Glutamatergic neuron (in vitro differentiated cells): ENCODE results near the gene LHFPL3. TPM values are rescaled to one million over a fixed set of nuclear protein-coding genes. Genes with fewer than 3 reads are reported as not detected.

Experiments
- DNase-seq: peaks from one replicate; pipeline ENCODE4 v3.0.0; 2022
- H3K27ac Mint-ChIP-seq: one replicate; pipeline ENCODE4 v1.8.0; 2020; ENCODE audit warnings: mild to moderate bottlenecking, mixed read lengths, inconsistent platforms; ENCODE audit not compliant: unreplicated experiment
- H3K27me3 Mint-ChIP-seq: one replicate; pipeline ENCODE4 v1.8.0; 2020; ENCODE audit warnings: mild to moderate bottlenecking, moderate library complexity, mixed read lengths, inconsistent platforms; ENCODE audit not compliant: unreplicated experiment
- H3K36me3 Mint-ChIP-seq: one replicate; pipeline ENCODE4 v1.8.0; 2020; ENCODE audit warnings: mild to moderate bottlenecking, mixed read lengths, inconsistent platforms; ENCODE audit not compliant: unreplicated experiment
- H3K4me1 Mint-ChIP-seq: one replicate; pipeline ENCODE4 v1.8.0; 2020; ENCODE audit warnings: mild to moderate bottlenecking, low read depth, mixed read lengths, inconsistent platforms; ENCODE audit not compliant: unreplicated experiment
- H3K4me3 Mint-ChIP-seq: one replicate; pipeline ENCODE4 v1.8.0; 2020; ENCODE audit warnings: mild to moderate bottlenecking, mixed read lengths, inconsistent platforms; ENCODE audit not compliant: unreplicated experiment
- H3K9me3 Mint-ChIP-seq: one replicate; pipeline ENCODE4 v1.8.0; 2020; ENCODE audit warnings: mild to moderate bottlenecking, moderate library complexity, mixed read lengths, inconsistent platforms; ENCODE audit not compliant: unreplicated experiment
- total RNA-seq: library from RNA; stranded (reverse); fragmentation: NEBNext Ultra II Directional; extraction: Animal tissue kit (Norgen Biotek cat#: 25700); gene quantifications from one replicate; pipeline ENCODE4 v1.2.1, GENCODE V29; 2021; ENCODE audit not compliant: unreplicated experiment
- TF ChIP-seq, protein P1 (sequence below): fragments of 200-600 bp; sonication (generic); IDR thresholded peaks from one replicate; pipeline ENCODE4 v1.5.0; 2021; ENCODE audit not compliant: partially characterized antibody, unreplicated experiment

LHFPL3 gene
- total RNA-seq, 1 donor from 2014 or later, result not detected

DNA sequence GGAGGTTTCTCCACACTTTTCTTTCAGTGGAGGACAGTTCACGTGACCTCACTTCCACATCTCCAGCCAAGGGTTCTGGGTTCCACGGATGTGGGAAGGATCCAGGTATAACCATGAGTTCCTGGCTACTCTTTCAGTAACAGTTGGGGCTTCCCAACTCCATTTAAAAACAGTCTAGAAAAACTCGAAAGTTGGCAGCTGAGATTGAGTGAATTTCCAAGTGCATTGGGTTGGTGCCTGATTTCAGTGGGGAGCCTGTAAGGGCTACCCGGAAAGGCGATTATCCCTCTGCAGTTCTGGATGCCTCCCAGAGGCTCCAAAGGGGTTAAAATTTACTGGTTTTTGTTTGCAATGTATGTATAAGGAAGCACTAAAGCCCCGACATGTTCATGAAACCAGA is 24.3 kb downstream of the LHFPL3 start:
- Mint-ChIP-seq H3K4me1 (no peaks in the 10 kb centered on the region), H3K36me3 (no peaks in the 10 kb centered on the region), H3K27me3 (no peaks in the 10 kb centered on the region), H3K9me3 (no peaks in the 10 kb centered on the region), H3K4me3 (no peak overlapping the region), H3K27ac (no peak overlapping the region)
- TF ChIP-seq, protein P1, sequence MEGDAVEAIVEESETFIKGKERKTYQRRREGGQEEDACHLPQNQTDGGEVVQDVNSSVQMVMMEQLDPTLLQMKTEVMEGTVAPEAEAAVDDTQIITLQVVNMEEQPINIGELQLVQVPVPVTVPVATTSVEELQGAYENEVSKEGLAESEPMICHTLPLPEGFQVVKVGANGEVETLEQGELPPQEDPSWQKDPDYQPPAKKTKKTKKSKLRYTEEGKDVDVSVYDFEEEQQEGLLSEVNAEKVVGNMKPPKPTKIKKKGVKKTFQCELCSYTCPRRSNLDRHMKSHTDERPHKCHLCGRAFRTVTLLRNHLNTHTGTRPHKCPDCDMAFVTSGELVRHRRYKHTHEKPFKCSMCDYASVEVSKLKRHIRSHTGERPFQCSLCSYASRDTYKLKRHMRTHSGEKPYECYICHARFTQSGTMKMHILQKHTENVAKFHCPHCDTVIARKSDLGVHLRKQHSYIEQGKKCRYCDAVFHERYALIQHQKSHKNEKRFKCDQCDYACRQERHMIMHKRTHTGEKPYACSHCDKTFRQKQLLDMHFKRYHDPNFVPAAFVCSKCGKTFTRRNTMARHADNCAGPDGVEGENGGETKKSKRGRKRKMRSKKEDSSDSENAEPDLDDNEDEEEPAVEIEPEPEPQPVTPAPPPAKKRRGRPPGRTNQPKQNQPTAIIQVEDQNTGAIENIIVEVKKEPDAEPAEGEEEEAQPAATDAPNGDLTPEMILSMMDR, result no peak
- DNase-seq, result no peak

DNA sequence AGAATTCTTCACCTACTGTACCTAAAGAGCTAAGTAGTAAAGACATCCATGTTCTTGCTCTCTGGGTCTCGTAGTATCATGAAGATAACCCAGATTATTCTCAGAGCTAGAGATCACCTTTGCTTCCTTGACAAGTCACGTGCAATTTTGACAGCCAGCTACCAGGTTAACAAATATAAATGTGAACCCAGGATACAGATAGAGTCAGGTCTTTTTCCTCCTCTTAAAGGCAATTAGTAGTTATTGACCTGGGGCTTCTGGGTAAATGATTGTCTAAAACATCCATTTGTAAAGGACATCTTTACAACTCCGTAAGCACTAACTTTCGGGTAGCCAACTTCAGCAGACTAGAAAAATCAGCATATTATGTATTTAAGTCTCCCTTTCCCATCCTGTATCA is 28.8 kb downstream of the LHFPL3 start:
- Mint-ChIP-seq H3K27ac (no peak overlapping the region), H3K36me3 (no peaks in the 10 kb centered on the region), H3K27me3 (no peaks in the 10 kb centered on the region), H3K9me3 (no peaks in the 10 kb centered on the region), H3K4me3 (no peak overlapping the region), H3K4me1 (no peaks in the 10 kb centered on the region)
- TF ChIP-seq, protein P1, result no peak
- no peak for DNase-seq

DNA sequence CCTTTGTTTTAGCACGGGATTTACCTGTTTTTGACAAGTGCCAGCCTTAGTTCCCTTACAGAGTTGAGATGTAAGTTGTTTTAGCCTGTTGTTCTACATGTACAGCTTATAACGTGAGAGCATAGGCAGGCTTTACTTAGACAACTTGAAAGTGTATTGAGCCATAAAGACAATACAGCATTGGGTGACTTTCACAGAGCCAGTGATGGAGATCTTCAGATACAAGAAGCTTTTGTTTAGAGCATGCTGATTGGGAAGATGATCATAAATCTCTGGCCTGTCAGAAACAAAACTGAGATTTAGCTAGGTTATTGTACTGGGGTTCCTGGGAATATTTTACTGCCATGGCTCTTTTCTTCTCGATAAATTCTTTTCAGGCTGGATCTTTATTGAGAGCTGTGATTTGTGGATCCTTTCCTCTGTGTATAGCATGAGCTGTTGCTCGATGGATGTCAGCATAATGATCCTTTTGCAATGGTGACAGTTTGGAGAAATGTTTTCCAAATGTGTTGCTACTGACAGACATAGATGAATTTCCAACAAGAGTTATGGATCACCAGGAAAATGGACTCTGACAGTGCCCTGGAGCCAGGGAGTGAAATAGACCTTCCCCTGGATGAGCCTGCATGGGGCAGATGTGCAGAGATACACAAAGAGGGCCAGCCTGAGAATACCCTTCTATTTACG is 30.2 kb downstream of the LHFPL3 start:
- H3K9me3 Mint-ChIP-seq, result no peaks in the 10 kb centered on the region
- H3K4me3 Mint-ChIP-seq, result no peak overlapping the region
- no peak for DNase-seq
- TF ChIP-seq, protein P1, result no peak
- H3K36me3 Mint-ChIP-seq, result no peaks in the 10 kb centered on the region
- H3K27me3 Mint-ChIP-seq, result no peaks in the 10 kb centered on the region
- no peak overlapping the region for H3K27ac Mint-ChIP-seq
- H3K4me1 Mint-ChIP-seq, result no peaks in the 10 kb centered on the region

DNA sequence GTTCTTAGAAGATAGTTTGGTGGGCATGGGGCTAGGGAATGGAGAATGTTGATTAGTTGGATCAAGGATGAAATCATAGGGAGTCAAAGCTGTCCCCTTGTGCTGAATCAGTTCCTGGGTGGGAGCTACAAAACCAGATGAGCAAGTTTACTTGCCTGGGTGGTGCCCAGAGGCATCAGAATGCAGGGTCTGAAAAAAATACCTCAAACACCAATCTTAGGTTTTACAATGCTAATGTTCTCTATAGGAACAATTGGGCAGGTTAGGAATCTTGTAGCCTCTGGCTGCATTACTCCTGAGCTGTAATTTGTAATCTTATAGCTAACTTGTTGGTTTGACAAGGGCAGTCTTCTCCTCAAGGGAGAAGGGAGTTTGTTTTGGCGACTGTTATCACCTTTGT is 34.4 kb downstream of the LHFPL3 start:
- H3K9me3 Mint-ChIP-seq, result no peaks in the 10 kb centered on the region
- TF ChIP-seq, protein P1, result no peak
- H3K27me3 Mint-ChIP-seq, result no peaks in the 10 kb centered on the region
- no peak overlapping the region for H3K27ac Mint-ChIP-seq
- no peaks in the 10 kb centered on the region for H3K36me3 Mint-ChIP-seq
- no peak overlapping the region for H3K4me3 Mint-ChIP-seq
- DNase-seq, result no peak
- H3K4me1 Mint-ChIP-seq, result peaks cover 5% of the 10 kb centered on the region

DNA sequence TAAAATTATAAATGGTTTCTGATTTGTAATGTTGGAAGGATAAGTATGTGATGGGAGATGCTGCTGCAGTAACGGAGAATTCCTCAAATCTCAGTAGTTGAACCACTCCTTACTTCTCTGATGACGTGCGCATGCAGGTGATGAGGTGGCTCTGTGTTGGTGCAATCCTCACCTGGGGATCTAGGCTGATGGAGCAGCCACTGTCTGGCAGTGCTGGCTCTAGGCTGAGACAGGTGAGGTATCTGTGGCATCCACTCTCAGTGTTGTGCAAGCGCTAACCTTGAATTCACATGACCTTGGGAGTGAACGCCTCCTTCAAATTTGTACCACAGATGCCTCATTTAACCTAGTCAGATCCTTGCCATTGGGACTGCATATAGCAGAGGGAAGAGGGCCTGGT is 35.0 kb downstream of the LHFPL3 start:
- Mint-ChIP-seq H3K36me3 (no peaks in the 10 kb centered on the region), H3K9me3 (no peaks in the 10 kb centered on the region), H3K27me3 (no peaks in the 10 kb centered on the region), H3K27ac (no peak overlapping the region), H3K4me3 (no peak overlapping the region), H3K4me1 (peaks cover 6% of the 10 kb centered on the region)
- DNase-seq, result no peak
- TF ChIP-seq, protein P1, result no peak
